MG63 (cell line): ENCODE data around the gene LSR. TPM values are rescaled to one million over a fixed set of nuclear protein-coding genes. Genes with fewer than 3 reads are reported as not detected.

Source experiments
- DNase-seq: peaks from one replicate; pipeline ENCODE4 v3.0.0-alpha.2; 2020
- H3K27me3 ChIP-seq: fragments of 250-450 bp; sonication (Bioruptor Pico); 2 replicates; pipeline ENCODE4 v1.5.1; 2020; ENCODE audit warnings: mild to moderate bottlenecking, moderate library complexity
- H3K36me3 ChIP-seq: fragments of 250-450 bp; sonication (Bioruptor Pico); 2 replicates; pipeline ENCODE4 v1.5.1; 2020; ENCODE audit warnings: mild to moderate bottlenecking, moderate library complexity
- H3K4me3 ChIP-seq: fragments of 250-450 bp; sonication (Bioruptor Pico); 2 replicates; pipeline ENCODE4 v1.5.1; 2020; ENCODE audit warnings: mild to moderate bottlenecking, moderate library complexity
- H3K9me3 ChIP-seq: fragments of 250-450 bp; sonication (Bioruptor Pico); 2 replicates; pipeline ENCODE4 v1.5.1; 2020; ENCODE audit warnings: mild to moderate bottlenecking, moderate library complexity
- total RNA-seq: library from RNA; depleted of rRNA; stranded (reverse); fragments of >200 nt; shearing (Covaris generic); gene quantifications from 2 replicates; pipeline ENCODE4 v1.2.3, GENCODE V29; 2014; ENCODE audit warnings: low replicate concordance

Gene LSR
- total RNA-seq, 1 experiment from 2014 or later = 0.33 TPM

DNA sequence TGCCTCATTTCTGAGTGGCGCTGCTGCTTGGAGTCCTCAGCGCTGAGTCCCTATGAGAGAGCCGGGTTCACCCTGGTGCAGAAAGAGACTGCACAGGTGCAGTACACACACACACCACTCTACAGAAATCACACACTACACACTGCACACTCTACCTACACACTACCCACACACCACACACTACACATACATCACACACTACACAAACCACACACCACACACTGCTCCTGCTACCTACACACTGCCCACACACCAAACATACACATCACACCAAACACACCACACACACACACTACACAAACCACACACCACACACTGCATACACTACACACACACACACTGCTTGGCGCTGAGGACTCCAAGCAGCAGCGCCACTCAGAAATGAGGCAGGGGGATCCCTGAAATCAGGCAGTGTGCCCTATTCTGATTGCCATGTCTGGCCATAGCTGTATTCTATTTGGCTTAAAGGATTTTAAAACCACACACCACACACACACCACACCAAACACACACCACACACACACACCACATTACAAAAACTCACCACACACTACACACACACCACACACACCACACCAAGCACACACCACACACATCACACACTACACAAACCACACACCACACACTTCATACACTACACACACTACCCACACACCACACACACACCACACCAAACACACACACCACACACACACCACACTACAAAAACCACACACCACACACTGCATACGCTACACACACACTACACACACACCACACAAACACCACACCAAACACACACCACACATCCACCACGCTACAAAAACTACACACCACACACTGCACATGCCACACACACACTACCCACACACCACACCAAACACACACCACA, 48.1 kb downstream of the LSR start:
- Histone ChIP-seq H3K4me3 (no peak overlapping the region), H3K27me3 (peaks cover 6% of the 10 kb centered on the region; the same call in 1 of the 2 replicates), H3K36me3 (no peaks in the 10 kb centered on the region), H3K9me3 (no peaks in the 10 kb centered on the region)
- DNase-seq = no peak

DNA sequence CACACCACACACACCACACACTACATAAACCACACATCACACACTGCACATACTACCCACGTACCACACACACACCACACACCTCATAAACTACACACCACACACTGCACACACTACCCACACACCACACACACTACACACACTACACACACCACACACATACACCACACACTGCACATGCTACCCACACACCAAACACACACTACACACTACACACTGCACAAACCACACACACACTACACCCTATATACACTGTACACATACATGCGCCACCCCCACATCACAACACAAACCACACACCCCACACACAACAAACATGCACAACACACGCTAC, 48.7 kb downstream of the LSR start:
- peaks cover 6% of the 10 kb centered on the region; the same call in 1 of the 2 replicates for H3K27me3 ChIP-seq
- no peak overlapping the region for H3K4me3 ChIP-seq
- no peak for DNase-seq
- H3K9me3 ChIP-seq = no peaks in the 10 kb centered on the region
- no peaks in the 10 kb centered on the region for H3K36me3 ChIP-seq

DNA sequence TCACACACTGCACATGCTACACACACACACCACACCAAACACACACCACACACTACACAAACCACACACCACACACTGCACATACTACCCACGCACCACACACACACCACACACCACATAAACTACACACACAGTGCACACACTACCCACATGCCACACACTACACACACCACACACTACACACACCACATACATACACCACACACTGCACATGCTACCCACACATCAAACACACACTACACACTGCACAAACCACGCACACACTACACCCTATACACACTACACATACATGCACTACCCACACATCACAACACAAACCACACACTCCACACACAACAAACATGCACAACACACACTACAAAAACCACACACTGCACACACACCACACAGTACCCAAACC, 49.1 kb downstream of the LSR start:
- Histone ChIP-seq H3K36me3 (no peaks in the 10 kb centered on the region), H3K9me3 (no peaks in the 10 kb centered on the region)
- DNase-seq = no peak

DNA sequence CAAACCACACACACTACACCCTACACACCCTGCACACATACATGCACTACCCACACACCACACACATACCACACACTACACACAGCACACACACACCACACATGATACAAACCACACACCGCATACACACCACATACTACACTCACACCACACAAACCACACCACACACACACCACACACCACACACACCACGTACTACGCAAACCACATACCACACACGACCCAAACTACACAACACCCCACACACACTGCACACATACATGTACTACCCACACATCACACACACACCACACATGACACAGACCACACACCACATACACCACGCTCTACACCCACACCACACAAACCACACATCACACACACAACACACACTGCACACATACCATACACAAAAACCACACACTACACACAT, 49.8 kb downstream of the LSR start:
- H3K27me3 ChIP-seq = no peaks in the 10 kb centered on the region; the same call in 1 of the 2 replicates
- H3K36me3 ChIP-seq = no peaks in the 10 kb centered on the region
- no peaks in the 10 kb centered on the region for H3K9me3 ChIP-seq
- H3K4me3 ChIP-seq = no peak overlapping the region
- DNase-seq = no peak

More for the DNA sequence above, 49.1 kb downstream of the LSR start:
- H3K4me3 ChIP-seq = no peak overlapping the region
- peaks cover 6% of the 10 kb centered on the region; the same call in 1 of the 2 replicates for H3K27me3 ChIP-seq

DNA sequence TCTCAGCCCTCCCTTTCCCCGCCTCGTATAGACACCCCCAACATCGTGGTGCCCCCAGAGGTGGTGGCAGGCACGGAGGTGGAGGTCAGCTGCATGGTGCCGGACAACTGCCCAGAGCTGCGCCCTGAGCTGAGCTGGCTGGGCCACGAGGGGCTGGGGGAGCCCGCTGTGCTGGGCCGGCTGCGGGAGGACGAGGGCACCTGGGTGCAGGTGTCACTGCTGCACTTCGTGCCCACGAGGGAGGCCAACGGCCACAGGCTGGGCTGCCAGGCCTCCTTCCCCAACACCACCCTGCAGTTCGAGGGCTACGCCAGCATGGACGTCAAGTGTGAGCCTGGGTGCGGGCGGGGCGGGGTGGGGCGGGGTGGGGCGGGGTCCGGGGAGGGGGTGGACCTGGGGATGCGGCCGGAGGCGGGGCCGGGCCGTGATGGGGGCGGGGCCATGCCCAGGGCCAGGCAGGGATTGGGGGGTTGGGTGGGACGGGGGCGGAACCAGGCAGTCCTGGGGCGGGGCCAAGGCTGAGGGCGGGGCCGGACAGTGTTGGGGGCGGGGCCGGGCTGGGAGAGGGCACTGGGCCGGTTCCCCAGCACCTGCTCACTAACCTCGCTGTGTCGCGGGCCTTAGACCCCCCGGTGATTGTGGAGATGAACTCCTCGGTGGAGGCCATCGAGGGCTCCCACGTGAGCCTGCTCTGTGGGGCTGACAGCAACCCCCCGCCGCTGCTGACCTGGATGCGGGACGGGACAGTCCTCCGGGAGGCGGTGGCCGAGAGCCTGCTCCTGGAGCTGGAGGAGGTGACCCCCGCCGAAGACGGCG, 50.9 kb downstream of the LSR start:
- DNase-seq = no peak
- H3K27me3 ChIP-seq = no peaks in the 10 kb centered on the region

DNA sequence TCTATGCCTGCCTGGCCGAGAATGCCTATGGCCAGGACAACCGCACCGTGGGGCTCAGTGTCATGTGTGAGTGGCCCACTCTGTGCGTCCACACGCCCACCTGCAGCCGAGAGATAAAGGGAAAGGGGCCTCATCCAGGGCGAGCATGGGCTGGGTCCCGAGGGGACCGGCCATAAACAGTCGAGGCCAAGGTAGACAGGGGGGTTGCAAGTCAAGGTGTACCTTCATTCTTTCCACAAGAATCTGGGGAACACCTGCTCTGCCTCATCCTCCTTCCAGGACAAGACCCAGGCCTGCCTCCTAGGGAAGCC, 51.5 kb downstream of the LSR start:
- H3K27me3 ChIP-seq = no peaks in the 10 kb centered on the region
- no peaks in the 10 kb centered on the region for H3K9me3 ChIP-seq
- DNase-seq = no peak
- H3K4me3 ChIP-seq = no peak overlapping the region
- H3K36me3 ChIP-seq = no peaks in the 10 kb centered on the region

More for the DNA sequence above, 50.9 kb downstream of the LSR start:
- no peaks in the 10 kb centered on the region for H3K36me3 ChIP-seq
- H3K4me3 ChIP-seq = no peak overlapping the region
- H3K9me3 ChIP-seq = no peaks in the 10 kb centered on the region

DNA sequence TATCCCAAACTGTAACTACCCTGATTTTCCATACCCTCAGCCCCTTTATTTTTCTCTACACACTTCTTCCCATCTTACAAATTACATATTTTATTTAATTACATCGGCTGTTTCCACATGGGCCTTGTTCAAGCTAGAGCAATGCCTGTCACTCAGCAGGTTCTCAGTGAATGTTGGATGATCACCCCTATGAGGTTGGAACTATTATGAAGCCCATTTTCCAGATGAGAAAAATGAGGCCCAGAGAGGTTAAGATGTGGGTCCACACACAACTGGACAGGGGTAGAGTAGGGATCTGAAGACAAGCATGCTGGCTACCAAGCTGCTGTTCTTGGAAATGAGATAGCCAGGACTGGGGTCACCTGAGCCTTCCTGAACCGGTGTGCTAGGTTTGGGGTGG, 53.2 kb downstream of the LSR start:
- Histone ChIP-seq H3K27me3 (no peaks in the 10 kb centered on the region), H3K36me3 (no peaks in the 10 kb centered on the region), H3K4me3 (no peak overlapping the region), H3K9me3 (no peaks in the 10 kb centered on the region)
- no peak for DNase-seq

DNA sequence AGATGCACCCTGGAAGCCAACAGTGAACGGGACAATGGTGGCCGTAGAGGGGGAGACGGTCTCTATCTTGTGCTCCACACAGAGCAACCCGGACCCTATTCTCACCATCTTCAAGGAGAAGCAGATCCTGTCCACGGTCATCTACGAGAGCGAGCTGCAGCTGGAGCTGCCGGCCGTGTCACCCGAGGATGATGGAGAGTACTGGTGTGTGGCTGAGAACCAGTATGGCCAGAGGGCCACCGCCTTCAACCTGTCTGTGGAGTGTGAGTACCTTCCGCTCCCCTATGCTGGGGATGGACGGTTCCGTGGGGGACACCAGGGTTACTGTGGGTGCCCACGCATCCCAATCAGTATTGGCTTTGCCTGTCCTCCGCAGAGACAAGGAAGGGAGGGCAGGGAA, 53.6 kb downstream of the LSR start:
- Histone ChIP-seq H3K9me3 (no peaks in the 10 kb centered on the region), H3K27me3 (no peaks in the 10 kb centered on the region), H3K4me3 (no peak overlapping the region), H3K36me3 (no peaks in the 10 kb centered on the region)
- no peak for DNase-seq

DNA sequence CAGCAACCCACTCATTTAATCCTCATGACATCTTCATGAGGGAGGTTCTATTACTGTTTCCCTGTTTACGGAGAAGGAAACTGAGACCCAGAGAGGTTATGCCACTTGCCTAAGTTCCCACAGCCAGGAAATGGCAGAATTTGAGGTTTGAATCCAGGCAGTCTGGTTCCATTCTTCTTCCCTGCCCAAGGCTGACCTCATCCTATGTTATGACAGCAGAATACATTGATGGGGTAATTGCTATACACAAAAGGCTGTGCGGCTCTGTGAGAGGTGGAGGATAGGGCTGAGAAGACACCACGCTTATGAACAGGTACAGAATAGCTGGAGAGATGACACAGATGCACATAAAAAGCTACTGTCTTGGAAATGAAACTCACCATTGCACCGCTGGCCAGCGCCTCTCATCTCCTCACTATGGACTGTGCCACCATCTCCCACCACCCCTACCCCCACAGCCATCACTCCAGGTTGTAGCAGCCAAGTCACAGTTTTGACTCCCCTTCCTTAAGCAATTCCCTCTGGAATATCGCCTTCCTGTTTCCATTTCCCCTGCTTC, 54.6 kb downstream of the LSR start:
- Histone ChIP-seq H3K9me3 (no peaks in the 10 kb centered on the region), H3K27me3 (no peaks in the 10 kb centered on the region), H3K36me3 (no peaks in the 10 kb centered on the region), H3K4me3 (no peak overlapping the region)
- no peak for DNase-seq

DNA sequence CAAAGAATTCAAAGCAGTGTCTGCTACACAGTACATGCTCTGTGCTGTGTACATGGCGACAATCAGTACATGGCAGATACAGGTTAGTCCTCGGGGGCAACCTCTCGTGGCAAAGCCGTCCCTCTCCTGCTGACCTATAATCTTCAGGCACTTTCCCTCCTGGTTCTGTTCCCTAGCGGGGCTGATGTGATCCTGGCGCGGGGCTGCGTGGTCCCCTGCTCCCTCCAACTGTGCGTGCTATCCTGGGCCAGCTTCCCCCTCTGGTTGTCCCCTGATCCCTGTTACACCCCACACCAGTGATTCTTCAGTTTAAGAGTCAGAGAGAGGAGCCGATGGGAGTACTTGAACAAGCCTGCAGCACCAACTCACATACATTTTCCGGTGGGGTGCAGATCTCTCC, 55.2 kb downstream of the LSR start:
- Histone ChIP-seq H3K4me3 (no peak overlapping the region), H3K27me3 (no peaks in the 10 kb centered on the region), H3K9me3 (no peaks in the 10 kb centered on the region), H3K36me3 (no peaks in the 10 kb centered on the region)
- no peak for DNase-seq

DNA sequence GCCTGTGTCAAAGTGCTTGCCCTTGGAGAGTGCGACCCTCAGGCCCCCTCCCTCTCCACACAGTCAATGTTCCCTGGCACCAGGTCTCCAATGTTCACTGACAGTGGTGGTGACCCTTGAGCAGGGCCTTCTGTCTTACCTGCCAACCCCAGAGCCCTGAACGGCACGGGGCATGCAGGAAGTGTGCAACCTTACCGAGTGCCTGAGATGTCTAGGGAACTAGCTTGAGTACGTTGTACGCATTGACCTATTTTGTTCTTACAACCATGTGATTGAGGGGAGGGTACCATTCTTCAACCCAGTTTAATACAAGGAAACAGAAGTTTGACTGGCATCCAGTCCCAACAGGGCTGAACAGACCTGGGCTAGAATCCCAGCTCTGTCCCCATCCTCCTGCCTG, 56.4 kb downstream of the LSR start:
- Histone ChIP-seq H3K9me3 (no peaks in the 10 kb centered on the region), H3K36me3 (no peaks in the 10 kb centered on the region), H3K27me3 (no peaks in the 10 kb centered on the region), H3K4me3 (no peak overlapping the region)
- DNase-seq = no peak

DNA sequence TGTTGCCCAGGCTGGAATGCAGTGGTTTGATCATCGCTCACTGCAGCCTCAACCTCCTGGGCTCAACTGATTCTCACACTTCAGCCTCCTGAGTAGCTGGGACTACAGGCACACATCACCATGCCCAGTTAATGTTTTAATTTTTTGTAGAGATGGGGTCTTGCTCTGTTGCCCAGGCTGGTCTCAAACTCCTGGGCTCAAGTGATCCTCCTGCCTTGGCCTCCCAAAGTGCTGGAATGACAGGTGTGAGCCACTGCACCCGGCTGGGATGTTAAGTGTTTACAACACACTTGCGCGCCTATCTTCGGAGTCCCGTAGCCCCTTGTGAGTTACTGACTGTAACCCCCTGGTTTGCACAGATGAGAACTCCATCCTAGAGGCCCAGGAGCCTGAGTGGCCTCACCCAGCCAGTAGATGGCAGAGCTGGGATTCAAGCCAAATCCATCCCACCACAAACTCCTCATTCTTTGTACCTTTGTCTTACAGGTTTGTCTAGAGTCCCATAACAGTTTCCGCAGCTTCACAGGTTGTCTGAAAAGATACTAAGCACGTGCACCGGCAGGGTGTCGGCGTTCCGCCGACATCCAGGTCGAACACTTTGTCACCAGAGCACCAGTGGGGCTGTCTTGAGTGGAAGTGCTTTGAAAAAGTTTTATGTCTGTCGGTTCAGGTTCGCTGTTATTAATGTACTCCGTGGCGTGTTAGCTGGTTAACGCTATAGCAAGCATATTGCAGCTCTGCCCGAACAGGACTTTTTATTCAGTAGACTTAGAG, 57.9 kb downstream of the LSR start:
- Histone ChIP-seq H3K9me3 (no peaks in the 10 kb centered on the region), H3K36me3 (no peaks in the 10 kb centered on the region), H3K27me3 (no peaks in the 10 kb centered on the region), H3K4me3 (no peak overlapping the region)
- no peak for DNase-seq

DNA sequence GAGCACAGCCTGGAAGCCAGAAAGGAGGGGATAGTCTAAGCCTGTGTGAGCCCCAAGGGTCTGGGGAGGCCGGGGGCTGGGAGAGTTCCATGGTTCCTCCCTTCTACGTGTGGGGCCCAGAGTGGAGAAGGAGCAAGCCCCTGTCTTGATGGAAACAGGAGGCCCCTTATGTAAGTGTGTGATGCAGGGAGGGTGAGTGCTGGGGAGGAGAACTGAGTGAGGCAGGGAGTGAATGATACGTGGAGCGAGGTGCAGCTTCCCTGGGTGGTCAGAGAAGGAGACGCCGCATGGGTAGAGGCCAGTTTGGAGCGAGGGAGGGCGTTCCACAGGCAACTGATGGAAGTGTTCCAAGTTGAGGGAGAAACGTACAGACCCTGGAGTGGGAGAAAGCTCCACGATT, 59.1 kb downstream of the LSR start:
- Histone ChIP-seq H3K27me3 (no peaks in the 10 kb centered on the region), H3K4me3 (no peak overlapping the region), H3K36me3 (no peaks in the 10 kb centered on the region), H3K9me3 (no peaks in the 10 kb centered on the region)
- no peak for DNase-seq

DNA sequence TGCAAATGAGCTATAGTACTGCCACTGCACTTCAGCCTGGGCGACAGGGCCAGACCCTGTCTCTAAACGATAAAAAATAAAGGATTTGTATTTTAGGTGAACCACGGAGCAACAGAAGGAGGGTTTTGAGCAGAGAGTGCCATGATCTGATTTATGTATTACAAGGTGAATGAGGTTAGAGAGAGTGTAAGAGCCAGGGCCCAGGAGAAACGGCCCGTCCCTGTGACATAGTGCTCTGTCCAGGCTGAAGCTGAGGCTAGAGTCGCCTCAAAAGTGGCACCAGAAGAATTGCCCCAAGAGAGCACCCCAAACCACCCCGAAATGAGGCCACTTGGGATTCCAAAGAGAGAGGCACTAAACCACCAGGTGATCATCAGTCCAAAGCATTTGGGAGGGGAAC, 60.1 kb downstream of the LSR start:
- Histone ChIP-seq H3K36me3 (no peaks in the 10 kb centered on the region), H3K9me3 (no peaks in the 10 kb centered on the region), H3K4me3 (no peak overlapping the region), H3K27me3 (no peaks in the 10 kb centered on the region)
- DNase-seq = no peak

DNA sequence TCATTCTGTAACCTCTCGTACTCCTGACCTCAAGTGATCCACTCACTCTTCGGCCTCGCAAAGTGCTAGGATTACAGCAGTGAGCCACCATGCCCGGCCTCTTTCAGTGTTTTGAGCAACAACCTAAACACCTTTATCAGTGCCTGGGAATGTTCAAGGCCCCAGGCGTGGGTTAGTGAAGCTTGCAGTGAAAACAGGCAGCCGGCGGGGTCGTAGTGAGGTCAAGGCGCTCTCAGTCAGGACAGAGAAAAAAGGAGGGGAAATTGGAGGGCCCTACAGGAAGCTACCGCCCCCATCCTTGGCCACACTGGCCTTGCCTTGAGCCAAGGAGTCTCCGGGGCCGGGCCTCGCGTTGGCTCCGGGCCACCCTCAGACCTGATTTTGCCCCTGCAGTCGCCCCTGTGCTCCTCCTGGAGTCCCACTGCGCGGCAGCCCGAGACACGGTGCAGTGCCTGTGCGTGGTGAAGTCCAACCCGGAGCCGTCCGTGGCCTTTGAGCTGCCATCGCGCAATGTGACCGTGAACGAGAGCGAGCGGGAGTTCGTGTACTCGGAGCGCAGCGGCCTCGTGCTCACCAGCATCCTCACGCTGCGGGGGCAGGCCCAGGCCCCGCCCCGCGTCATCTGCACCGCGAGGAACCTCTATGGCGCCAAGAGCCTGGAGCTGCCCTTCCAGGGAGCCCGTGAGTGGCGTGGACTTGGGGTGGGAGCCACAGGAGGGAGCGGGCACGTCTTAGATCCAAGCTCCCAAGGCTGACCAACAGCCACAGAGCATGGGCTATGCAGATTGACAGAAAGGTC, 60.9 kb downstream of the LSR start:
- no peaks in the 10 kb centered on the region for H3K27me3 ChIP-seq
- H3K9me3 ChIP-seq = no peaks in the 10 kb centered on the region
- DNase-seq = no peak
- H3K36me3 ChIP-seq = no peaks in the 10 kb centered on the region
- no peak overlapping the region for H3K4me3 ChIP-seq

DNA sequence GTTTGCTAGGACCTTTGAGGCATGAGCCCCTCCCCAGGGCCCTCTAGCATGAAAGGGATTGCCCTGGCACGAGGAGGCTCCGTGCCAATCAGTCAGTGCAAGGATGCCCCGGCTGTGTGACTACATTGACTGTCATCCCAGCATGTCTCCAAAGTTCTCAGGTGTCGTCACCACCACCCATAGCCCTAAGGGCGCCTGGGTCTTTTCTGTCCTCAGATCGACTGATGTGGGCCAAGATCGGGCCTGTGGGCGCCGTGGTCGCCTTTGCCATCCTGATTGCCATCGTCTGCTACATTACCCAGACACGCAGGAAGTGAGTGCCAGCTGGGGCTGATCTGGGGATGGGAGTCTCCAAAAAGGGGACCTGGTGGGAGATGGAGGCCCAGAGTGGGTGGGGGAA, 61.5 kb downstream of the LSR start:
- no peaks in the 10 kb centered on the region for H3K27me3 ChIP-seq
- H3K36me3 ChIP-seq = no peaks in the 10 kb centered on the region
- DNase-seq = no peak
- H3K9me3 ChIP-seq = no peaks in the 10 kb centered on the region
- H3K4me3 ChIP-seq = no peak overlapping the region
